HG02588 (cell line): Measurements from ENCODE around the gene PTPRM.
A peak's percentile ranks its signal among the peaks of the same experiment; 100 is the strongest.
"Not testable (repeated sequence)": the region's sequence is repeated elsewhere in the genome, so short reads cannot be mapped to it uniquely, and the experiment has no call there.

ENCODE experiments used
- ATAC-seq: cut with Tn5 transposase; IDR thresholded peaks from one replicate; pipeline ENCODE4 v1.9.1; 2021; ENCODE audit warnings: mild to moderate bottlenecking, moderate library complexity; ENCODE audit not compliant: unreplicated experiment

PTPRM gene

GRCh38 chr18:7921938-7922587, 354.9 kb downstream of the PTPRM start:
- no peak for ATAC-seq

GRCh38 chr18:7923105-7923504, 356.0 kb downstream of the PTPRM start:
- ATAC-seq, result no peak

GRCh38 chr18:7924616-7925015, 357.5 kb downstream of the PTPRM start:
- ATAC-seq, result no peak

GRCh38 chr18:7926526-7926925, 359.4 kb downstream of the PTPRM start:
- no peak for ATAC-seq

- no peak for ATAC-seq
Observed at GRCh38 chr18:7927119-7927518, 360.0 kb downstream of the PTPRM start.

- no peak for ATAC-seq
Observed at GRCh38 chr18:7931763-7932162, 364.6 kb downstream of the PTPRM start.

- no peak for ATAC-seq
Observed at GRCh38 chr18:7937268-7937667, 370.2 kb downstream of the PTPRM start.

GRCh38 chr18:7939521-7939920, 372.4 kb downstream of the PTPRM start:
- ATAC-seq, result no peak

GRCh38 chr18:7940379-7940778, 373.3 kb downstream of the PTPRM start:
- ATAC-seq, result no peak

GRCh38 chr18:7940971-7941370, 373.9 kb downstream of the PTPRM start:
- no peak for ATAC-seq

- no peak for ATAC-seq
Observed at GRCh38 chr18:7941533-7941932, 374.4 kb downstream of the PTPRM start.

- no peak for ATAC-seq
Observed at GRCh38 chr18:7945882-7946281, 378.8 kb downstream of the PTPRM start.

- no peak for ATAC-seq
Observed at GRCh38 chr18:7946734-7947377, 379.7 kb downstream of the PTPRM start.

- no peak for ATAC-seq
Observed at GRCh38 chr18:7950380-7951136, 383.4 kb downstream of the PTPRM start.

- ATAC-seq, result peak; percentile 85
Observed at GRCh38 chr18:7953095-7953958, 386.2 kb downstream of the PTPRM start.

- no peak for ATAC-seq
Observed at GRCh38 chr18:7954238-7954637, 387.1 kb downstream of the PTPRM start.

- ATAC-seq, result no peak
Observed at GRCh38 chr18:7955175-7955574, 388.1 kb downstream of the PTPRM start.

- no peak for ATAC-seq
Observed at GRCh38 chr18:7957297-7957696, 390.2 kb downstream of the PTPRM start.

- no peak for ATAC-seq
Observed at GRCh38 chr18:7958081-7958896, 391.2 kb downstream of the PTPRM start.

GRCh38 chr18:7958897-7959146, 391.7 kb downstream of the PTPRM start:
- no peak for ATAC-seq

GRCh38 chr18:7966682-7967081, 399.6 kb downstream of the PTPRM start:
- not testable (repeated sequence) for ATAC-seq
